Tibial artery (tissue), 4 donors: Measurements from ENCODE around the gene RB1.
A peak's percentile ranks its signal among the peaks of the same experiment; 100 is the strongest.

Experiments used
- DNase-seq, 2 donors: peaks; one replicate each; pipeline ENCODE4 v3.0.0-alpha.2; 2019
- H3K27ac ChIP-seq, 2 donors: fragments of 200-600 bp; sonication (generic) in 1 of 2; 1 replicate in 1 of 2; 2 replicates in 1 of 2; pipeline ENCODE4 v1.5.1; 2018 to 2019; ENCODE audit warnings: mild to moderate bottlenecking in 1 of 2
- H3K27me3 ChIP-seq, 2 donors: fragments of 200-600 bp; sonication (generic) in 1 of 2; one replicate each; pipeline versions ENCODE4 v1.5.1 to v1.6.0; 2016 to 2019
- H3K36me3 ChIP-seq, 3 donors: fragments of 200-600 bp; sonication (generic) in 2 of 3; one replicate each; pipeline ENCODE4 v1.5.1; 2016 to 2019; ENCODE audit warnings: mild to moderate bottlenecking in 2 of 3
- H3K4me1 ChIP-seq, 4 donors: fragments of 200-600 bp; sonication (generic) in 2 of 4; 1 replicate in 3 of 4; 2 replicates in 1 of 4; pipeline ENCODE4 v1.5.1; 2016 to 2019
- H3K4me3 ChIP-seq, 2 donors: fragments of 200-600 bp; sonication (generic) in 1 of 2; 1 replicate in 1 of 2; 2 replicates in 1 of 2; pipeline ENCODE4 v1.5.1; 2018 to 2019; ENCODE audit warnings: mild to moderate bottlenecking in 2 of 2
- H3K9me3 ChIP-seq, 3 donors: fragments of 200-600 bp; sonication (generic) in 1 of 3; one replicate each; pipeline ENCODE4 v1.5.1; 2016 to 2019
- intact Hi-C: fragments of 100-400 bp; cut with DNase I; formaldehyde crosslinking; loops from one replicate; pipeline ENCODE4 v1.15.0; 2023; ENCODE audit warnings: low total_unique reads
- TF ChIP-seq, protein P1 (sequence below), 2 experiments: fragments of 200-600 bp in 1 of 2; fragments of 450-650 bp in 1 of 2; IDR thresholded peaks; one replicate each; pipeline ENCODE4 v1.5.1; 2017 to 2019; ENCODE audit warnings: antibody characterized with exemption in 2 of 2, mild to moderate bottlenecking in 1 of 2, moderate library complexity in 1 of 2

Gene RB1

DNA sequence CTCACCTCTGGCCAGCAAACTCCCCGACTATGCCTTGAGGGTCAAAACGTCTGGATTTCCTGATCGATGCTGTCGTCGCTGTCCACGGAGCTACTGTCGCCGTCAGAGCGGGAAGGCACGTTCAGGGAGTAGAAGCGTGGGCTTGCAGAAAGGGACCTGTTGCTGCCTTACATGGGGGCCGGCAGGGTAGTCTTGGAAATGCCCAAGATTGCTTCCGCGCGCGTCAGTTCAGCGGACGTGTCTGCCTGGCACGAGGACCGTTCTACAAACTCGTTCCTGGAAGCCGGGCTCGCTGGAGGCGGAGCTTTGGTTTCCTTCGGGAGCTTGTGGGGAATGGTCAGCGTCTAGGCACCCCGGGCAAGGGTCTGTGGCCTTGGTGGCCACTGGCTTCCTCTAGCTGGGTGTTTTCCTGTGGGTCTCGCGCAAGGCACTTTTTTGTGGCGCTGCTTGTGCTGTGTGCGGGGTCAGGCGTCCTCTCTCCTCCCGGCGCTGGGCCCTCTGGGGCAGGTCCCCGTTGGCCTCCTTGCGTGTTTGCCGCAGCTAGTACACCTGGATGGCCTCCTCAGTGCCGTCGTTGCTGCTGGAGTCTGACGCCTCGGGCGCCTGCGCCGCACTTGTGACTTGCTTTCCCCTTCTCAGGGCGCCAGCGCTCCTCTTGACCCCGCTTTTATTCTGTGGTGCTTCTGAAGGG, 15.4 kb downstream of the RB1 start:
- Histone ChIP-seq H3K4me1 (peaks cover 0 to 3% (median 0%) of the 10 kb centered on the region in 4 donors), H3K27me3 (no peaks in the 10 kb centered on the region), H3K27ac (peak overlapping the region in 1 of 2 donors; percentile 33), H3K36me3 (peaks cover 3 to 29% (median 20%) of the 10 kb centered on the region in 3 donors), H3K4me3 (peak overlapping the region; percentile 47), H3K9me3 (peaks cover 0 to 10% (median 6%) of the 10 kb centered on the region in 3 donors)
- TF ChIP-seq, protein P1, sequence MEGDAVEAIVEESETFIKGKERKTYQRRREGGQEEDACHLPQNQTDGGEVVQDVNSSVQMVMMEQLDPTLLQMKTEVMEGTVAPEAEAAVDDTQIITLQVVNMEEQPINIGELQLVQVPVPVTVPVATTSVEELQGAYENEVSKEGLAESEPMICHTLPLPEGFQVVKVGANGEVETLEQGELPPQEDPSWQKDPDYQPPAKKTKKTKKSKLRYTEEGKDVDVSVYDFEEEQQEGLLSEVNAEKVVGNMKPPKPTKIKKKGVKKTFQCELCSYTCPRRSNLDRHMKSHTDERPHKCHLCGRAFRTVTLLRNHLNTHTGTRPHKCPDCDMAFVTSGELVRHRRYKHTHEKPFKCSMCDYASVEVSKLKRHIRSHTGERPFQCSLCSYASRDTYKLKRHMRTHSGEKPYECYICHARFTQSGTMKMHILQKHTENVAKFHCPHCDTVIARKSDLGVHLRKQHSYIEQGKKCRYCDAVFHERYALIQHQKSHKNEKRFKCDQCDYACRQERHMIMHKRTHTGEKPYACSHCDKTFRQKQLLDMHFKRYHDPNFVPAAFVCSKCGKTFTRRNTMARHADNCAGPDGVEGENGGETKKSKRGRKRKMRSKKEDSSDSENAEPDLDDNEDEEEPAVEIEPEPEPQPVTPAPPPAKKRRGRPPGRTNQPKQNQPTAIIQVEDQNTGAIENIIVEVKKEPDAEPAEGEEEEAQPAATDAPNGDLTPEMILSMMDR (IDR thresholded peaks at IDR 0.05) = no peak
- intact Hi-C loops = no loop called here
- DNase-seq = peak; percentile 33 to 74

DNA sequence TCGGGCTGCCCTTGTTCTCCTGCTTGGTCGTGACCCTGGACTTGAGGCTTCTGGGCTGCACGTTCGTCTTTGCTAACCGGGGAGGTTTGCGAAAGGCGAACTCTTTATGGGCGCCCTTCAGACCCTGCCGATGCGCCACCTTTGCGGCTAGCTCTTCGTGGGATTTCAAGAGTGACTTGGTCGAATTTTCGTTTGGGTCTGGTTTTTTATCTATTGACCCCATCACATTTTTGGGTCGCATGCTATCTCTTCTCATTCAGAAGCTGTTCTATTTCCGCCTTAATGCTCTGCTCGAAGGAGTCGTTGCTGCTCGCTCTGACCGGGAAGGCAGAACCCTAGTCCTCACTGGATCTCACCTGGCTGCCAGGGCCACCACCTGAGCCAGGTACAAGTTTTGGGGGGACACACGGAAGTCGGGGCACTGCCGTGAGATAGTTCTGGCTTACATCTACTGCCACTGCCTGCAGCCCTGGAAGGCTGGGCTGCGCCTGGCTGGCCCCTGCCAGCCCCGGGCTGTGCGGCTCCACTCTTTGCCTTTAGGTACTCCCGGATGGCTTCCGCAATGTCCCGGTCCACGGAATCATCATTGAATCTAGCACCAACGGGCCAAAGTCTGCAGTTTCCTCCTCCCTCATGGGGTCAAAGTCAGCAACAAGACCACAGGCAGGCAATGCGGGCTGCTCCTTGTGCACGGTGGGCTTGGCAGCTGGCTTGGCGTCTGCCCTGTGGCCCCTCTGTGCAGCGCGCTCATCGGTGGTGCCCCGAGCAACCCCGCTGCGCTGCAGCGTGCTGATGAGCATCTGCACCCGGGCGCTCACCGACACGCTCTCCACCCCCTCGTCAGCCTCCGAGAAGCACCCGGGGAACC, 16.2 kb downstream of the RB1 start:
- Histone ChIP-seq H3K4me1 (no peaks in the 10 kb centered on the region), H3K36me3 (peaks cover 3 to 29% (median 20%) of the 10 kb centered on the region in 3 donors), H3K27me3 (no peaks in the 10 kb centered on the region), H3K9me3 (peaks cover 0 to 10% (median 6%) of the 10 kb centered on the region in 3 donors), H3K27ac (no peak overlapping the region), H3K4me3 (peak overlapping the region; percentile 47)
- TF ChIP-seq, protein P1 (IDR thresholded peaks at IDR 0.05) = no peak
- intact Hi-C loops = no loop called here
- no peak for DNase-seq

DNA sequence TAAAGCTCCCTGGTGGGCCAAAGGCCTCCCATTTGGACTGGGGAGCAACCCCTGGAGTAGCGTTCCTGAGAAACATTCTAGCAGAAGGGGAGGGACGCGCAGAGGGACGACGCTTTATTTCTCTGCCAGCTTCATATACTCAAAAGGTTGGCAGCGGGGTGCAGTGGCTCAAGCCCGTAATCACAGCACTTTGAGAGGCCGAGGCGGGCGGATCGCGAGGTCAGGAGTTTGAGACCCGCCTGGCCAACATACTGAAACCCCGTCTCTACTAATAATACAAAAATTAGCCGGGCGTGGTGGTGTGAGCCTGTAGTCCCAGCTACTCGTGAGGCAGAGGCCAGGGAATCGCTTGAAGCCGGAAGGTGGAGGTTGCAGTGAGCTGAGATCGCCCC, 16.8 kb downstream of the RB1 start:
- H3K4me1 ChIP-seq = no peaks in the 10 kb centered on the region
- H3K9me3 ChIP-seq = peaks cover 0 to 10% (median 6%) of the 10 kb centered on the region in 3 donors
- no peaks in the 10 kb centered on the region for H3K27me3 ChIP-seq
- no peak overlapping the region for H3K27ac ChIP-seq
- no peak for DNase-seq
- H3K4me3 ChIP-seq = peak overlapping the region in 1 of 2 donors; percentile 10
- intact Hi-C loops = no loop called here
- peaks cover 3 to 29% (median 20%) of the 10 kb centered on the region in 3 donors for H3K36me3 ChIP-seq
- TF ChIP-seq, protein P1 (IDR thresholded peaks at IDR 0.05) = no peak

DNA sequence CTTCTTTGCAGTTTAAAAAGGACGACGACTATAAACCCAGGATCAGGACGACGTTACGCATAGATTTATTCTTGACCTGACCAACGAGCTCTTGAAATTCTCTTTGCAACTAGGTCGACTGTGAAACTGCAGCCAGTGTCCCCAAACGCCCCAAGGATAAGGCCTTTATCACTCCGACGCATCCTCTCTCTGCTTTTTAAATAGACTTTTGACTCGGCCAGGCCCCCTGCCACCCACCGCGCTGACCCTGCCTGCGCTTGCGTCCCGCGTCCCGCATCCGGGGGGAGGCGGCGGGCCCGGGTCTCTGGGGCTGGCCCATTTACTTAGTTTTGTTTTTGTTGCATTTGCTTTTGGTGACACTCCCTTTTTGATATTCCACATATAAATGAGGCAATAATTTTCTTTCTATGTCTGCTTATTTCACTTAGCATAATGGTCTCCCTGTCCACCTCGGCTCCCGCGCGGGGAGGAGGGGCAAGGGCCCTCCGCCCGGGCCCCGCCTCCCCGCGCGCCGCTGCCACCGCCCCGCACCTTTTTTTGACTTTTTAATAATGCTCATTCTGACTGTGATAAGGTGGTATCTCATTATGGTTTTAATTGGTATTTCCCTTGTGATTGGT, 17.4 kb downstream of the RB1 start:
- TF ChIP-seq, protein P1 (IDR thresholded peaks at IDR 0.05) = no peak
- peak overlapping the region; percentile 27 to 36 for H3K4me3 ChIP-seq
- no peak overlapping the region for H3K27ac ChIP-seq
- no peak for DNase-seq
- peaks cover 0 to 10% (median 6%) of the 10 kb centered on the region in 3 donors for H3K9me3 ChIP-seq
- H3K36me3 ChIP-seq = peaks cover 3 to 27% (median 20%) of the 10 kb centered on the region in 3 donors
- intact Hi-C loops = no loop called here
- no peaks in the 10 kb centered on the region for H3K4me1 ChIP-seq
- no peaks in the 10 kb centered on the region for H3K27me3 ChIP-seq

DNA sequence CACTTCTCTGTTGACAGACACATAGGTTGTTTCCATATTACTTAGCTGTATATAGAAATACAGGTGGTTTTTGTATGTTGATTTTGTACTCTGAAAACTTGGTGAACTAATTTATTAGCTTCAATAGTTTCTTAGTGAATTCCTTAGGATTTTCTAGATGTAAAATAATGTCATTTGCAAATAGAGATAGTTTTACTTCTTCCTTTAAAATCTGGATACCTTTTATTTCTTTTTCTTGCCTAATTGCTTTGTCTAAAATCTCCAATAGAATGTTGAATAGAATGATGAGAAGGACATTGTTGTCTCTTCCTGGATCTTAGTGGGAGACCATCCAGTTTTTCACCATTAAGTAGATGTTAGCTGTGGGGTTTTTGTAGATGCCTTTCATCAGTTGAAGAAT, 18.7 kb downstream of the RB1 start:
- no peaks in the 10 kb centered on the region for H3K27me3 ChIP-seq
- TF ChIP-seq, protein P1 (IDR thresholded peaks at IDR 0.05) = no peak
- no peak overlapping the region for H3K4me3 ChIP-seq
- H3K27ac ChIP-seq = no peak overlapping the region
- DNase-seq = no peak
- intact Hi-C loops = no loop called here
- H3K4me1 ChIP-seq = no peaks in the 10 kb centered on the region
- peaks cover 0 to 17% (median 14%) of the 10 kb centered on the region in 3 donors for H3K36me3 ChIP-seq
- peaks cover 0 to 10% (median 6%) of the 10 kb centered on the region in 3 donors for H3K9me3 ChIP-seq
